ENCODE measurements around the gene CA11. TPM values are rescaled to one million over a fixed set of nuclear protein-coding genes. Genes with fewer than 3 reads are reported as not detected.

CA11 gene
- total RNA-seq, 2 experiments from 2014 or later, result 10.1 to 10.8 TPM

GRCh38 chr19:48618278-48618915 is 27.6 kb downstream of the CA11 start:
- peaks cover 42% of the 10 kb centered on the region for H3K4me1 Mint-ChIP-seq
- H3K4me3 Mint-ChIP-seq, result peak overlapping the region; percentile 98
- no peaks in the 10 kb centered on the region for H3K9me3 Mint-ChIP-seq
- peak overlapping the region; percentile 99 for H3K27ac Mint-ChIP-seq
- peak; percentile 44 for DNase-seq
- ChIA-PET POLR2A (interaction anchor here (1.0 kb wide), 1 partner anchor 105 kb away, joined by 3 read pairs; no protein-coding TSS in a partner anchor), CTCF (interaction anchor here (1.0 to 2.5 kb wide), 5 partner anchors 9 to 293 kb away, joined by 3 to 8 read pairs (median 8); no protein-coding TSS in a partner anchor)
- H3K27me3 Mint-ChIP-seq, result no peaks in the 10 kb centered on the region
- H3K36me3 Mint-ChIP-seq (ENCODE audit: low read depth), result peaks cover 48% of the 10 kb centered on the region

- Mint-ChIP-seq H3K27me3 (no peaks in the 10 kb centered on the region), H3K27ac (peak overlapping the region; percentile 99), H3K9me3 (no peaks in the 10 kb centered on the region), H3K36me3 (ENCODE audit: low read depth) (peaks cover 44% of the 10 kb centered on the region), H3K4me1 (peaks cover 38% of the 10 kb centered on the region), H3K4me3 (peak overlapping the region; percentile 98)
- DNase-seq, result no peak
- CTCF ChIA-PET, result interaction anchor here (0.9 to 2.5 kb wide), 6 partner anchors 9 to 294 kb away, joined by 3 to 14 read pairs (median 5); no protein-coding TSS in a partner anchor
- POLR2A ChIA-PET, result no interaction called here
These were observed 28.6 kb downstream of the CA11 start for GRCh38 chr19:48617146-48617937.

GRCh38 chr19:48616491-48617056 is 29.4 kb downstream of the CA11 start:
- Mint-ChIP-seq H3K27ac (peak overlapping the region; percentile 36), H3K36me3 (ENCODE audit: low read depth) (peaks cover 42% of the 10 kb centered on the region), H3K4me3 (peak overlapping the region; percentile 98), H3K4me1 (peaks cover 34% of the 10 kb centered on the region), H3K27me3 (no peaks in the 10 kb centered on the region), H3K9me3 (no peaks in the 10 kb centered on the region)
- POLR2A ChIA-PET, result no interaction called here
- CTCF ChIA-PET, result interaction anchor here (0.6 to 2.5 kb wide), 5 partner anchors 8 to 111 kb away, joined by 3 to 14 read pairs (median 5); no protein-coding TSS in a partner anchor
- DNase-seq, result no peak

GRCh38 chr19:48616041-48616436 is 29.9 kb downstream of the CA11 start:
- peaks cover 31% of the 10 kb centered on the region for H3K4me1 Mint-ChIP-seq
- CTCF ChIA-PET, result interaction anchor here (1.6 to 2.5 kb wide), 2 partner anchors 27 to 32 kb away, joined by 4 to 8 read pairs; no protein-coding TSS in a partner anchor

GRCh38 chr19:48615231-48616040 is 30.6 kb downstream of the CA11 start:
- Mint-ChIP-seq H3K4me1 (peaks cover 31% of the 10 kb centered on the region), H3K9me3 (no peaks in the 10 kb centered on the region), H3K36me3 (ENCODE audit: low read depth) (peaks cover 42% of the 10 kb centered on the region), H3K4me3 (no peak overlapping the region), H3K27me3 (no peaks in the 10 kb centered on the region), H3K27ac (peak overlapping the region; percentile 46)
- no peak for DNase-seq
- ChIA-PET CTCF (interaction anchor here (1.6 to 2.5 kb wide), 2 partner anchors 27 to 31 kb away, joined by 4 to 8 read pairs; no protein-coding TSS in a partner anchor), POLR2A (no interaction called here)

More at GRCh38 chr19:48616041-48616436, 29.9 kb downstream of the CA11 start:
- H3K27ac Mint-ChIP-seq, result peak overlapping the region; percentile 34
- no peak for DNase-seq
- no peaks in the 10 kb centered on the region for H3K27me3 Mint-ChIP-seq
- peak overlapping the region; percentile 98 for H3K4me3 Mint-ChIP-seq
- no peaks in the 10 kb centered on the region for H3K9me3 Mint-ChIP-seq
- peaks cover 42% of the 10 kb centered on the region for H3K36me3 Mint-ChIP-seq (ENCODE audit: low read depth)
- POLR2A ChIA-PET, result no interaction called here

GRCh38 chr19:48614436-48615230 is 31.4 kb downstream of the CA11 start, which contains the start of gene FAM83E:
TSS of gene FAM83E (minus strand) at chr19:48615076. CDS start at chr19:48613372, 1,704 bp downstream.
- Mint-ChIP-seq H3K4me1 (peaks cover 23% of the 10 kb centered on the region), H3K4me3 (no peak within 1 kb of the TSS), H3K36me3 (ENCODE audit: low read depth) (peaks cover 40% of the 10 kb centered on the region), H3K9me3 (no peaks in the 10 kb centered on the region), H3K27ac (peak within 1 kb of the TSS; percentile 46), H3K27me3 (no peaks in the 10 kb centered on the region)
- ChIA-PET POLR2A (no interaction called here), CTCF (interaction anchor here (1.6 kb wide), 1 partner anchor 31 kb away, joined by 4 read pairs; no protein-coding TSS in a partner anchor)
- DNase-seq, result no peak

GRCh38 chr19:48613852-48614435 is 32.0 kb downstream of the CA11 start:
- Mint-ChIP-seq H3K36me3 (ENCODE audit: low read depth) (peaks cover 38% of the 10 kb centered on the region), H3K4me3 (no peak overlapping the region), H3K27me3 (no peaks in the 10 kb centered on the region), H3K9me3 (no peaks in the 10 kb centered on the region), H3K27ac (no peak overlapping the region), H3K4me1 (peaks cover 22% of the 10 kb centered on the region)
- ChIA-PET POLR2A (no interaction called here), CTCF (no interaction called here)
- DNase-seq, result no peak

- no peak overlapping the region for H3K27ac Mint-ChIP-seq
- H3K4me3 Mint-ChIP-seq, result no peak overlapping the region
- ChIA-PET POLR2A (no interaction called here), CTCF (no interaction called here)
- no peaks in the 10 kb centered on the region for H3K27me3 Mint-ChIP-seq
- peaks cover 31% of the 10 kb centered on the region for H3K36me3 Mint-ChIP-seq (ENCODE audit: low read depth)
- no peaks in the 10 kb centered on the region for H3K9me3 Mint-ChIP-seq
- H3K4me1 Mint-ChIP-seq, result peaks cover 23% of the 10 kb centered on the region
- DNase-seq, result no peak
These were observed 32.7 kb downstream of the CA11 start for GRCh38 chr19:48613024-48613851.

- no peak overlapping the region for H3K4me3 Mint-ChIP-seq
- CTCF ChIA-PET, result no interaction called here
- peaks cover 18% of the 10 kb centered on the region for H3K36me3 Mint-ChIP-seq (ENCODE audit: low read depth)
- H3K27me3 Mint-ChIP-seq, result no peaks in the 10 kb centered on the region
- no peak overlapping the region for H3K27ac Mint-ChIP-seq
- POLR2A ChIA-PET, result no interaction called here
- DNase-seq, result no peak
- no peaks in the 10 kb centered on the region for H3K9me3 Mint-ChIP-seq
- H3K4me1 Mint-ChIP-seq, result peaks cover 16% of the 10 kb centered on the region
These were observed 34.1 kb downstream of the CA11 start for GRCh38 chr19:48611872-48612271.

- POLR2A ChIA-PET, result no interaction called here
- no peak overlapping the region for H3K27ac Mint-ChIP-seq
- H3K36me3 Mint-ChIP-seq (ENCODE audit: low read depth), result peaks cover 3% of the 10 kb centered on the region
- H3K4me3 Mint-ChIP-seq, result no peak overlapping the region
- no peaks in the 10 kb centered on the region for H3K9me3 Mint-ChIP-seq
- CTCF ChIA-PET, result interaction anchor here (0.6 to 3.2 kb wide), 16 partner anchors 8 to 1021 kb away, joined by 3 to 14 read pairs (median 4); partner anchors contain the start of genes RPL18, SPHK2 and ZNF114
- peaks cover 4% of the 10 kb centered on the region for H3K4me1 Mint-ChIP-seq
- no peaks in the 10 kb centered on the region for H3K27me3 Mint-ChIP-seq
- DNase-seq, result no peak
These were observed 36.3 kb downstream of the CA11 start for GRCh38 chr19:48609571-48610108.
